ENCODE data around the gene PLPPR1. TPM values are rescaled to one million over a fixed set of nuclear protein-coding genes. Genes with fewer than 3 reads are reported as not detected.

PLPPR1 gene
- total and polyA plus RNA-seq, 2 of the 13 experiments (the other 11 are each of a cell fraction or from before 2014, with no cell fraction given), result 16.0 to 84.7 TPM

GRCh38 chr9:101030086-101030391, 1.5 kb downstream of the PLPPR1 start:
- H3K4me1 ChIP-seq (ENCODE audit: insufficient read depth, low read length), result peaks cover 38% of the 10 kb centered on the region
- peak; percentile 4 for FAIRE-seq
- H3K9ac ChIP-seq (ENCODE audit: insufficient read depth, low read depth, low read length), result peak overlapping the region; percentile 47; the same call in 1 of the 2 replicates
- H3K27me3 ChIP-seq (ENCODE audit: control insufficient read depth in 1 of 2, insufficient read depth in 2 of 2, low read length in 2 of 2), result peaks cover 3 to 8% of the 10 kb centered on the region in 2 experiments; a peak in 3 of 5 replicates
- no peak overlapping the region for H3K27ac ChIP-seq (ENCODE audit: extremely low read length, insufficient read depth, low read length)
- H3K79me2 ChIP-seq (ENCODE audit: insufficient read depth, low read length), result no peaks in the 10 kb centered on the region
- in situ Hi-C loops (cut with HindIII; ENCODE audit: extremely low pct_ligation_motif_present, low pct_unique_long_range_greater_than_20kb) (no loop called here), intact Hi-C loops (cut with micrococcal nuclease; ENCODE audit: unreplicated experiment) (no loop called here)
- no peaks in the 10 kb centered on the region for H4K20me1 ChIP-seq (ENCODE audit: insufficient read depth, low read length)
- H3K36me3 ChIP-seq (replicated peaks in 1 of 2; ENCODE audit: control insufficient read depth in 1 of 2, insufficient read depth in 2 of 2, low read length in 2 of 2), result no peaks in the 10 kb centered on the region
- ATAC-seq, result no peak
- no peaks in the 10 kb centered on the region for H3K9me3 ChIP-seq (ENCODE audit: low read length)
- no TSS peak for BruUV-seq (replicated peaks)
- WGBS (ENCODE audit: low lambda C conversion rate), result 8% methylated on average over 8 of the region's 8 CpGs
- H3K4me2 ChIP-seq (ENCODE audit: low read depth, low read length), result peak overlapping the region; percentile 98
- peak overlapping the region; percentile 19 for H2AFZ ChIP-seq (ENCODE audit: low read length)
- H3K4me3 ChIP-seq (replicated peaks in 1 of 3; ENCODE audit: insufficient read depth in 1 of 3, low read depth in 2 of 3, low read length in 3 of 3), result peak overlapping the region; percentile 89 to 92 (median 91)
- no peak for DNase-seq (ENCODE audit: low spot score)
- ChIA-PET POLR2A (interaction anchor here (2.8 kb wide), 1 partner anchor 33 kb away, joined by 19 read pairs; no protein-coding TSS in a partner anchor), CTCF (ENCODE audit: low intra/inter-chr PET ratio, low total read pairs) (no interaction called here)
- TF ChIP-seq SUZ12 (IDR thresholded peaks at IDR 0.05; ENCODE audit: low read depth, low read length) (no peak), HBP1 (CRISPR knock-in tag; IDR thresholded peaks at IDR 0.05; ENCODE audit: low read depth) (no peak), CEBPZ (IDR thresholded peaks at IDR 0.05; ENCODE audit: low read length) (no peak), ZNF7 (CRISPR knock-in tag; IDR thresholded peaks at IDR 0.05) (no peak), GFI1 (CRISPR knock-in tag; IDR thresholded peaks at IDR 0.05; ENCODE audit: borderline replicate concordance) (no peak), RFX5 (IDR thresholded peaks at IDR 0.05; ENCODE audit: low read depth, low read length) (no peak), ZNF441 (CRISPR knock-in tag; IDR thresholded peaks at IDR 0.05; ENCODE audit: borderline replicate concordance) (no peak), ZKSCAN1 (IDR thresholded peaks at IDR 0.05; ENCODE audit: low read length) (no peak), RNF2 (conservative IDR thresholded peaks at IDR 0.05; ENCODE audit: low read depth) (no peak), BRF2 (CRISPR knock-in tag; IDR thresholded peaks at IDR 0.05) (no peak), ZNF570 (CRISPR knock-in tag; IDR thresholded peaks at IDR 0.05; ENCODE audit: borderline replicate concordance) (no peak), ZMYM4 (CRISPR knock-in tag; IDR thresholded peaks at IDR 0.05) (no peak), ETV6 (CRISPR knock-in tag; conservative IDR thresholded peaks at IDR 0.05) (no peak), KMT2A (CRISPR knock-in tag; IDR thresholded peaks at IDR 0.05) (no peak), ZBTB20 (CRISPR knock-in tag; IDR thresholded peaks at IDR 0.05; ENCODE audit: borderline replicate concordance, low read depth) (no peak)
- TF ChIP-seq, protein P1, sequence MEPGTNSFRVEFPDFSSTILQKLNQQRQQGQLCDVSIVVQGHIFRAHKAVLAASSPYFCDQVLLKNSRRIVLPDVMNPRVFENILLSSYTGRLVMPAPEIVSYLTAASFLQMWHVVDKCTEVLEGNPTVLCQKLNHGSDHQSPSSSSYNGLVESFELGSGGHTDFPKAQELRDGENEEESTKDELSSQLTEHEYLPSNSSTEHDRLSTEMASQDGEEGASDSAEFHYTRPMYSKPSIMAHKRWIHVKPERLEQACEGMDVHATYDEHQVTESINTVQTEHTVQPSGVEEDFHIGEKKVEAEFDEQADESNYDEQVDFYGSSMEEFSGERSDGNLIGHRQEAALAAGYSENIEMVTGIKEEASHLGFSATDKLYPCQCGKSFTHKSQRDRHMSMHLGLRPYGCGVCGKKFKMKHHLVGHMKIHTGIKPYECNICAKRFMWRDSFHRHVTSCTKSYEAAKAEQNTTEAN (CRISPR knock-in tag; conservative IDR thresholded peaks at IDR 0.05), result no peak
- TF ChIP-seq, protein P2, sequence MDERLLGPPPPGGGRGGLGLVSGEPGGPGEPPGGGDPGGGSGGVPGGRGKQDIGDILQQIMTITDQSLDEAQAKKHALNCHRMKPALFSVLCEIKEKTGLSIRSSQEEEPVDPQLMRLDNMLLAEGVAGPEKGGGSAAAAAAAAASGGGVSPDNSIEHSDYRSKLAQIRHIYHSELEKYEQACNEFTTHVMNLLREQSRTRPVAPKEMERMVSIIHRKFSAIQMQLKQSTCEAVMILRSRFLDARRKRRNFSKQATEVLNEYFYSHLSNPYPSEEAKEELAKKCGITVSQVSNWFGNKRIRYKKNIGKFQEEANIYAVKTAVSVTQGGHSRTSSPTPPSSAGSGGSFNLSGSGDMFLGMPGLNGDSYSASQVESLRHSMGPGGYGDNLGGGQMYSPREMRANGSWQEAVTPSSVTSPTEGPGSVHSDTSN (CRISPR knock-in tag; IDR thresholded peaks at IDR 0.05), result no peak
